Endothelial cell of umbilical vein (primary cell): ENCODE measurements around the gene CERS6.

Experiments
- TF ChIP-seq, protein P1 (sequence below), 2 donors: IDR thresholded peaks; 1 replicate in 1 of 2; 2 replicates in 1 of 2; pipeline ENCODE4 v1.5.1; 2011; ENCODE audit warnings: low read length in 2 of 2, mild to moderate bottlenecking in 2 of 2, moderate library complexity in 2 of 2, control low read depth in 1 of 2, inconsistent platforms in 1 of 2, low read depth in 1 of 2; ENCODE audit not compliant: insufficient read depth in 1 of 2; ENCODE audit errors: extremely low read depth in 1 of 2
- TF ChIP-seq, protein P2 (sequence below): IDR thresholded peaks from 2 replicates; pipeline ENCODE4 v1.6.1; 2011; ENCODE audit not compliant: insufficient read depth, insufficient read length

DNA sequence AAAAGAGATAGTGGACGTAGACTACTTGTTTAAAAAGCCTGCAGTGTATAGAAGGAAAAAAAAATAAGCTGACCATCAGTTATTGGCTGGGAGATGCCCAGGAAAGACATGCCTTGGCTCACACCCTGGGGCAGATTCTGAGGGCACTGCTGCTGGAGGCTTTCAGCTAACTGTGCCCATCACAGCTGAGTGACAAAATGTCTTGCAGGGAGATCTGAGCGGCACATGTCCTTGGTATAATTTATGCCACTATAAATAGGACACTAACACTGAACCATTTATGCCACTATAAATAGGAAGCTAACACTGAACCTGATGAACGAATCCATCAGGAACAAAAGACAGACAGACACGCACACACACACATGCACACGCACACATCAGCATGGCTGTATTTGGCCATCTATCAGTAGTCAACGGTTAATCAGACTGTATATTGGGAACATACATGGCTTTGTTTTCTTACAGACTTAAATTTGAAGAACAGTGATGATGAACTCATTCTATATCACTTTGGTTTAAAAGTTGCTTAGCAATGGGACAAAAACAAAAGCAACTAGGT lies 278.2 kb downstream of the CERS6 start:
- TF ChIP-seq, protein P1, sequence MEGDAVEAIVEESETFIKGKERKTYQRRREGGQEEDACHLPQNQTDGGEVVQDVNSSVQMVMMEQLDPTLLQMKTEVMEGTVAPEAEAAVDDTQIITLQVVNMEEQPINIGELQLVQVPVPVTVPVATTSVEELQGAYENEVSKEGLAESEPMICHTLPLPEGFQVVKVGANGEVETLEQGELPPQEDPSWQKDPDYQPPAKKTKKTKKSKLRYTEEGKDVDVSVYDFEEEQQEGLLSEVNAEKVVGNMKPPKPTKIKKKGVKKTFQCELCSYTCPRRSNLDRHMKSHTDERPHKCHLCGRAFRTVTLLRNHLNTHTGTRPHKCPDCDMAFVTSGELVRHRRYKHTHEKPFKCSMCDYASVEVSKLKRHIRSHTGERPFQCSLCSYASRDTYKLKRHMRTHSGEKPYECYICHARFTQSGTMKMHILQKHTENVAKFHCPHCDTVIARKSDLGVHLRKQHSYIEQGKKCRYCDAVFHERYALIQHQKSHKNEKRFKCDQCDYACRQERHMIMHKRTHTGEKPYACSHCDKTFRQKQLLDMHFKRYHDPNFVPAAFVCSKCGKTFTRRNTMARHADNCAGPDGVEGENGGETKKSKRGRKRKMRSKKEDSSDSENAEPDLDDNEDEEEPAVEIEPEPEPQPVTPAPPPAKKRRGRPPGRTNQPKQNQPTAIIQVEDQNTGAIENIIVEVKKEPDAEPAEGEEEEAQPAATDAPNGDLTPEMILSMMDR (IDR thresholded peaks at IDR 0.05; ENCODE audit: extremely low read depth in 1 of 2, insufficient read depth in 1 of 2, low read depth in 1 of 2, low read length in 2 of 2): no peak
- TF ChIP-seq, protein P2, sequence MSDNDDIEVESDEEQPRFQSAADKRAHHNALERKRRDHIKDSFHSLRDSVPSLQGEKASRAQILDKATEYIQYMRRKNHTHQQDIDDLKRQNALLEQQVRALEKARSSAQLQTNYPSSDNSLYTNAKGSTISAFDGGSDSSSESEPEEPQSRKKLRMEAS: no peak
